PC-3 (cell line): ENCODE results near the gene DSTN.

Experiments
- EZH2 ChIP-seq: fragments of 300-600 bp; sonication (generic); IDR thresholded peaks from one replicate; pipeline ENCODE4 v1.6.1; 2017; ENCODE audit warnings: antibody characterized with exemption, mild to moderate bottlenecking, low read length; ENCODE audit not compliant: unreplicated experiment
- EZH2phosphoT487 ChIP-seq: fragments of 300-600 bp; sonication (generic); IDR thresholded peaks from 2 replicates; pipeline ENCODE4 v1.6.1; 2018; ENCODE audit warnings: mild to moderate bottlenecking, antibody characterized with exemption, low read length, borderline replicate concordance
- TF ChIP-seq, protein P1 (sequence below): fragments of 300-600 bp; sonication (generic); conservative IDR thresholded peaks from 2 replicates; pipeline ENCODE4 v1.5.1; 2017; ENCODE audit warnings: antibody characterized with exemption, low read depth, mild to moderate bottlenecking, low read length

- TF ChIP-seq EZH2phosphoT487 (no peak), EZH2 (no peak)
- TF ChIP-seq, protein P1, sequence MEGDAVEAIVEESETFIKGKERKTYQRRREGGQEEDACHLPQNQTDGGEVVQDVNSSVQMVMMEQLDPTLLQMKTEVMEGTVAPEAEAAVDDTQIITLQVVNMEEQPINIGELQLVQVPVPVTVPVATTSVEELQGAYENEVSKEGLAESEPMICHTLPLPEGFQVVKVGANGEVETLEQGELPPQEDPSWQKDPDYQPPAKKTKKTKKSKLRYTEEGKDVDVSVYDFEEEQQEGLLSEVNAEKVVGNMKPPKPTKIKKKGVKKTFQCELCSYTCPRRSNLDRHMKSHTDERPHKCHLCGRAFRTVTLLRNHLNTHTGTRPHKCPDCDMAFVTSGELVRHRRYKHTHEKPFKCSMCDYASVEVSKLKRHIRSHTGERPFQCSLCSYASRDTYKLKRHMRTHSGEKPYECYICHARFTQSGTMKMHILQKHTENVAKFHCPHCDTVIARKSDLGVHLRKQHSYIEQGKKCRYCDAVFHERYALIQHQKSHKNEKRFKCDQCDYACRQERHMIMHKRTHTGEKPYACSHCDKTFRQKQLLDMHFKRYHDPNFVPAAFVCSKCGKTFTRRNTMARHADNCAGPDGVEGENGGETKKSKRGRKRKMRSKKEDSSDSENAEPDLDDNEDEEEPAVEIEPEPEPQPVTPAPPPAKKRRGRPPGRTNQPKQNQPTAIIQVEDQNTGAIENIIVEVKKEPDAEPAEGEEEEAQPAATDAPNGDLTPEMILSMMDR = no peak
These were observed 10.5 kb upstream of the DSTN start for GRCh38 chr20:17559338-17559737.
